Measurements from ENCODE around the gene ZNF664. TPM values are rescaled to one million over a fixed set of nuclear protein-coding genes. Genes with fewer than 3 reads are reported as not detected.

The ZNF664 gene
- total RNA-seq, 2 experiments from 2014 or later, result 13.4 to 19.0 TPM

DNA sequence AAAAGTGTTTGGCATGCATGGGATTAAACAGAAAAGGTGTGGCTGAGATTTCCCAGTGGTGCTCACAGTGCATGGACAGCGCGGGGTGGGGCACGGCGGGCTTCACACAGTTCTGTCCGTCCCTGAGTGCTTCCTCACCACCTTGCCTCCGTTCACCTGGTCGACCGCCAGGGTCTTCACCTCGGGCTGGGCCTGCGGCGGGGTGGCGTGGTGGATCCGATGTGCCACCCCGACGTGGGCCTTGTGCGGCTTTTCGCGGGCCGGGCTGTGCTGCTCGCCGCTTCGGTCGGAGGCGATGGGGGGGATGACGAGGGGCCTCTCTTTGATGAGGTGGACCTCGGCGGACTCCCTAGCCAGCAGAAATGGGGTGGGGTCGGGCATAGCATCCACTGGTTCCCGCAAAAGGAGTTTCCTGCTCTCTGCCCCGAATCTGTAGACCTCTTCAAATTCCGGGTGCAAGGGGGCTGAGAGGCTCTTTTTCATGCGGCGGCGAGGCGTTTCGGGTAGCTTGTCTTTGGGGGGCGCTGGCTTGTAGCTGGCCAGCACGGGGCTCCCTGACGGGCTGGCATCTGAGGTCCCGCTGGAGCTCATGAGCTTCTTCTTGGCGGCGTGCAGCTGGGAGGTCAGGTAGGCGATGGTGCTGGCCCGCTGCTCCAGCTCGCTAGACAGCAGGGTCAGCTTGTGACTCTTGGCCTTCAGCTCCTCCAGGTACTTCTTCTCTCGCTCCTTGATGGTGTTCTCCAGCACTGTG, 35.9 kb upstream of the ZNF664 start:
- intact Hi-C loops (cut with DNase I, micrococcal nuclease), result no loop called here
- TF ChIP-seq, protein P1, sequence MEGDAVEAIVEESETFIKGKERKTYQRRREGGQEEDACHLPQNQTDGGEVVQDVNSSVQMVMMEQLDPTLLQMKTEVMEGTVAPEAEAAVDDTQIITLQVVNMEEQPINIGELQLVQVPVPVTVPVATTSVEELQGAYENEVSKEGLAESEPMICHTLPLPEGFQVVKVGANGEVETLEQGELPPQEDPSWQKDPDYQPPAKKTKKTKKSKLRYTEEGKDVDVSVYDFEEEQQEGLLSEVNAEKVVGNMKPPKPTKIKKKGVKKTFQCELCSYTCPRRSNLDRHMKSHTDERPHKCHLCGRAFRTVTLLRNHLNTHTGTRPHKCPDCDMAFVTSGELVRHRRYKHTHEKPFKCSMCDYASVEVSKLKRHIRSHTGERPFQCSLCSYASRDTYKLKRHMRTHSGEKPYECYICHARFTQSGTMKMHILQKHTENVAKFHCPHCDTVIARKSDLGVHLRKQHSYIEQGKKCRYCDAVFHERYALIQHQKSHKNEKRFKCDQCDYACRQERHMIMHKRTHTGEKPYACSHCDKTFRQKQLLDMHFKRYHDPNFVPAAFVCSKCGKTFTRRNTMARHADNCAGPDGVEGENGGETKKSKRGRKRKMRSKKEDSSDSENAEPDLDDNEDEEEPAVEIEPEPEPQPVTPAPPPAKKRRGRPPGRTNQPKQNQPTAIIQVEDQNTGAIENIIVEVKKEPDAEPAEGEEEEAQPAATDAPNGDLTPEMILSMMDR (IDR thresholded peaks at IDR 0.05), result no peak
- no peaks in the 10 kb centered on the region for H3K27me3 Mint-ChIP-seq
- no peaks in the 10 kb centered on the region for H3K9me3 Mint-ChIP-seq
- H3K4me3 Mint-ChIP-seq, result peak overlapping the region; percentile 66
- H3K36me3 Mint-ChIP-seq (ENCODE audit: low read depth), result peaks cover 34% of the 10 kb centered on the region
- peaks cover 30% of the 10 kb centered on the region for H3K4me1 ChIP-seq (ENCODE audit: insufficient read depth, low read length)
- peak overlapping the region; percentile 46 for H3K4me3 ChIP-seq (ENCODE audit: low read length)
- ATAC-seq (ENCODE audit: poor library complexity) (no peak), DNase-seq (peak in 1 of 14 experiments; percentile 29)
- ChIA-PET CTCF (no interaction called here), POLR2A (interaction anchor here (0.7 to 1.7 kb wide), 6 partner anchors 10 to 36 kb away, joined by 3 to 7 read pairs (median 4); partner anchors contain the start of genes CCDC92 and ZNF664)
- H3K9me3 ChIP-seq (ENCODE audit: control insufficient read depth in 1 of 2, insufficient read depth in 1 of 2, low read length in 2 of 2), result peaks cover 3 to 4% of the 10 kb centered on the region in 2 experiments
- H3K27ac Mint-ChIP-seq, result peak overlapping the region; percentile 87
- H3K27ac ChIP-seq (ENCODE audit: low read depth in 1 of 2, low read length in 2 of 2), result peak overlapping the region; percentile 57 to 58
- H3K4me1 Mint-ChIP-seq (ENCODE audit: low read depth), result peaks cover 34% of the 10 kb centered on the region
- H3K36me3 ChIP-seq (ENCODE audit: insufficient read depth, low read length), result peaks cover 14% of the 10 kb centered on the region
- H3K27me3 ChIP-seq (ENCODE audit: control insufficient read depth in 1 of 2, insufficient read depth in 2 of 2, low read length in 2 of 2), result no peaks in the 10 kb centered on the region

- Histone ChIP-seq H3K36me3 (ENCODE audit: insufficient read depth, low read length) (peaks cover 17% of the 10 kb centered on the region), H3K4me3 (ENCODE audit: low read length) (peak overlapping the region; percentile 46), H3K27me3 (ENCODE audit: control insufficient read depth in 1 of 2, insufficient read depth in 2 of 2, low read length in 2 of 2) (no peaks in the 10 kb centered on the region), H3K9me3 (ENCODE audit: control insufficient read depth in 1 of 2, insufficient read depth in 1 of 2, low read length in 2 of 2) (peaks cover 5% of the 10 kb centered on the region in 2 experiments), H3K4me1 (ENCODE audit: insufficient read depth, low read length) (peaks cover 30% of the 10 kb centered on the region), H3K27ac (ENCODE audit: low read depth in 1 of 2, low read length in 2 of 2) (peak overlapping the region; percentile 57 to 58)
- Mint-ChIP-seq H3K4me3 (peak overlapping the region; percentile 66), H3K36me3 (ENCODE audit: low read depth) (peaks cover 43% of the 10 kb centered on the region), H3K27ac (peak overlapping the region; percentile 87), H3K27me3 (no peaks in the 10 kb centered on the region), H3K4me1 (ENCODE audit: low read depth) (peaks cover 27% of the 10 kb centered on the region), H3K9me3 (no peaks in the 10 kb centered on the region)
- CTCF ChIA-PET, result no interaction called here
- TF ChIP-seq, protein P1 (IDR thresholded peaks at IDR 0.05), result no peak
- POLR2A ChIA-PET, result interaction anchor here (0.7 to 1.7 kb wide), 8 partner anchors 9 to 35 kb away, joined by 3 to 13 read pairs (median 4); partner anchors contain the start of genes CCDC92 and ZNF664
- ATAC-seq (ENCODE audit: poor library complexity) (peak; percentile 90), DNase-seq (peak in 13 of 14 experiments; percentile 19 to 81 (median 49))
- intact Hi-C loops (cut with DNase I, micrococcal nuclease), result no loop called here
Measured at GRCh38 chr12:123937707-123938591, 35.1 kb upstream of the ZNF664 start.

Data from CD4-positive, alpha-beta T cell (primary cell).